ENCODE measurements around the gene EPHX1. TPM values are rescaled to one million over a fixed set of nuclear protein-coding genes. Genes with fewer than 3 reads are reported as not detected.
"Not testable (repeated sequence)": the region's sequence is repeated elsewhere in the genome, so short reads cannot be mapped to it uniquely, and the experiment has no call there.

EPHX1 gene
- total and polyA plus RNA-seq, 2 donors (not counting 1 experiment from before 2014, with no cell fraction given): 0.75 to 4.2 TPM

- TF ChIP-seq, protein P1, sequence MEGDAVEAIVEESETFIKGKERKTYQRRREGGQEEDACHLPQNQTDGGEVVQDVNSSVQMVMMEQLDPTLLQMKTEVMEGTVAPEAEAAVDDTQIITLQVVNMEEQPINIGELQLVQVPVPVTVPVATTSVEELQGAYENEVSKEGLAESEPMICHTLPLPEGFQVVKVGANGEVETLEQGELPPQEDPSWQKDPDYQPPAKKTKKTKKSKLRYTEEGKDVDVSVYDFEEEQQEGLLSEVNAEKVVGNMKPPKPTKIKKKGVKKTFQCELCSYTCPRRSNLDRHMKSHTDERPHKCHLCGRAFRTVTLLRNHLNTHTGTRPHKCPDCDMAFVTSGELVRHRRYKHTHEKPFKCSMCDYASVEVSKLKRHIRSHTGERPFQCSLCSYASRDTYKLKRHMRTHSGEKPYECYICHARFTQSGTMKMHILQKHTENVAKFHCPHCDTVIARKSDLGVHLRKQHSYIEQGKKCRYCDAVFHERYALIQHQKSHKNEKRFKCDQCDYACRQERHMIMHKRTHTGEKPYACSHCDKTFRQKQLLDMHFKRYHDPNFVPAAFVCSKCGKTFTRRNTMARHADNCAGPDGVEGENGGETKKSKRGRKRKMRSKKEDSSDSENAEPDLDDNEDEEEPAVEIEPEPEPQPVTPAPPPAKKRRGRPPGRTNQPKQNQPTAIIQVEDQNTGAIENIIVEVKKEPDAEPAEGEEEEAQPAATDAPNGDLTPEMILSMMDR (IDR thresholded peaks at IDR 0.05): no peak
- no peak for TF ChIP-seq EZH2 (IDR thresholded peaks at IDR 0.05; ENCODE audit: borderline replicate concordance, insufficient read depth, low read depth, low read length, poor library complexity, severe bottlenecking)
- Mint-ChIP-seq H3K9me3 (ENCODE audit: insufficient read depth) (no peaks in the 10 kb centered on the region), H3K4me1 (peaks cover 11% of the 10 kb centered on the region), H3K27me3 (peaks cover 11% of the 10 kb centered on the region), H3K27ac (no peak overlapping the region), H3K4me3 (no peak overlapping the region)
- Histone ChIP-seq H3K4me1 (ENCODE audit: control insufficient read depth in 2 of 2, insufficient read depth in 2 of 2, low read length in 2 of 2) (peaks cover 5 to 14% of the 10 kb centered on the region in 2 donors), H3K9me3 (ENCODE audit: control extremely low read depth in 1 of 3, control insufficient read depth in 2 of 3, insufficient read depth in 1 of 3, low read length in 2 of 3) (no peaks in the 10 kb centered on the region), H3K4me3 (ENCODE audit: control extremely low read depth in 1 of 5, extremely low read depth in 1 of 5, insufficient read depth in 1 of 5, low read depth in 2 of 5, low read length in 4 of 5) (no peak overlapping the region), H3K27ac (ENCODE audit: low read length in 2 of 2) (no peak overlapping the region), H3K9ac (ENCODE audit: low read length) (no peak overlapping the region), H2AFZ (ENCODE audit: insufficient read depth, low read depth, low read length, poor library complexity, severe bottlenecking) (no peak overlapping the region), H4K20me1 (ENCODE audit: control insufficient read depth, insufficient read depth, low read length, poor library complexity, severe bottlenecking) (no peaks in the 10 kb centered on the region), H3K79me2 (ENCODE audit: control insufficient read depth, insufficient read depth, low read length) (no peaks in the 10 kb centered on the region), H3K27me3 (replicated peaks in 1 of 4; ENCODE audit: control extremely low read depth in 1 of 4, control insufficient read depth in 3 of 4, insufficient read depth in 4 of 4, low read length in 3 of 4) (peaks cover 0 to 6% (median 3%) of the 10 kb centered on the region in 4 experiments), H3K36me3 (replicated peaks in 1 of 2; ENCODE audit: control extremely low read depth in 1 of 2, control insufficient read depth in 1 of 2, extremely low read depth in 1 of 2, insufficient read depth in 2 of 2, low read length in 1 of 2) (no peaks in the 10 kb centered on the region), H3K4me2 (replicated peaks; ENCODE audit: low read depth, low read length, poor library complexity, severe bottlenecking) (no peak overlapping the region)
- 95% methylated on average over 3 of the region's 10 CpGs for WGBS (ENCODE audit: insufficient coverage)
- intact Hi-C loops (cut with micrococcal nuclease): loop anchor here (5.0 kb wide), 1 partner anchor 36 kb away; the partner anchor contains the start of gene SRP9
- DNase-seq: no peak
- POLR2A ChIA-PET: no interaction called here
- no peak for ATAC-seq (ENCODE audit: low read depth)
- CTCF ChIA-PET: interaction anchor here (1.0 to 1.4 kb wide), 2 partner anchors 148 to 334 kb away, joined by 3 read pairs; no protein-coding TSS in a partner anchor
Observed at GRCh38 chr1:225813214-225813964, 3.5 kb downstream of the EPHX1 start.

DNA sequence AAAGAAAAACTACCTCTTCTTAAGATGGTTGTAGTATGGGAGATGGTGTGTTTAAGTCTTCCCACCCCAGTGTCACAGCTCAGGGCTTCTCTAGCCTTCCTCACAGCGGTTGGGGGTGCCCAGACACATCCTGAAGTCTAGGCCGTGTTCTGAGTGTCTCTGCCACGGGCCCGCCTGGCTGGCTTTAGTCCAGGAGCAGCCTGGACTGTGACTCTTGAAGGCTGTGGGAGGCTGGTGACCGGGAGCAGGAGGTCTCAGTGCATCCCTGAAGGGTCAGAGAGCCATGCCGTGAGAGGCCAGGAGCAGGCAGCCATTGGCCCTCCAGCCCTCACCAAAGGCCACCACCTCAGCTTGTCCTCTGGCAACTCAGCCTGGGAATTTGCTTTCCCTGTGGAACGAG is 4.5 kb downstream of the EPHX1 start:
- intact Hi-C loops (cut with micrococcal nuclease): loop anchor here (5.0 kb wide), 1 partner anchor 37 kb away; the partner anchor contains the start of gene SRP9
- ATAC-seq (ENCODE audit: low read depth): no peak
- no peak overlapping the region for H3K9ac ChIP-seq (ENCODE audit: low read length)
- Mint-ChIP-seq H3K4me1 (peaks cover 11% of the 10 kb centered on the region), H3K27ac (no peak overlapping the region), H3K4me3 (no peak overlapping the region), H3K9me3 (ENCODE audit: insufficient read depth) (no peaks in the 10 kb centered on the region), H3K27me3 (peaks cover 7% of the 10 kb centered on the region)
- peaks cover 5 to 14% of the 10 kb centered on the region in 2 donors for H3K4me1 ChIP-seq (ENCODE audit: control insufficient read depth in 2 of 2, insufficient read depth in 2 of 2, low read length in 2 of 2)
- no peak overlapping the region for H3K27ac ChIP-seq (ENCODE audit: low read length in 2 of 2)
- ChIA-PET CTCF (interaction anchor here (1.4 kb wide), 1 partner anchor 147 kb away, joined by 3 read pairs; no protein-coding TSS in a partner anchor), POLR2A (no interaction called here)
- no peaks in the 10 kb centered on the region for H3K79me2 ChIP-seq (ENCODE audit: control insufficient read depth, insufficient read depth, low read length)
- H4K20me1 ChIP-seq (ENCODE audit: control insufficient read depth, insufficient read depth, low read length, poor library complexity, severe bottlenecking): no peaks in the 10 kb centered on the region
- H3K36me3 ChIP-seq (replicated peaks in 1 of 2; ENCODE audit: control extremely low read depth in 1 of 2, control insufficient read depth in 1 of 2, extremely low read depth in 1 of 2, insufficient read depth in 2 of 2, low read length in 1 of 2): no peaks in the 10 kb centered on the region
- no peak overlapping the region for H3K4me3 ChIP-seq (ENCODE audit: control extremely low read depth in 1 of 5, extremely low read depth in 1 of 5, insufficient read depth in 1 of 5, low read depth in 2 of 5, low read length in 4 of 5)
- 97% methylated on average over 5 of the region's 7 CpGs for WGBS (ENCODE audit: insufficient coverage)
- TF ChIP-seq, protein P1 (IDR thresholded peaks at IDR 0.05): no peak
- TF ChIP-seq EZH2 (IDR thresholded peaks at IDR 0.05; ENCODE audit: borderline replicate concordance, insufficient read depth, low read depth, low read length, poor library complexity, severe bottlenecking): no peak
- peaks cover 0 to 6% (median 0%) of the 10 kb centered on the region in 4 experiments for H3K27me3 ChIP-seq (replicated peaks in 1 of 4; ENCODE audit: control extremely low read depth in 1 of 4, control insufficient read depth in 3 of 4, insufficient read depth in 4 of 4, low read length in 3 of 4)
- no peak for DNase-seq
- no peak overlapping the region for H3K4me2 ChIP-seq (replicated peaks; ENCODE audit: low read depth, low read length, poor library complexity, severe bottlenecking)
- H2AFZ ChIP-seq (ENCODE audit: insufficient read depth, low read depth, low read length, poor library complexity, severe bottlenecking): no peak overlapping the region
- no peaks in the 10 kb centered on the region for H3K9me3 ChIP-seq (ENCODE audit: control extremely low read depth in 1 of 3, control insufficient read depth in 2 of 3, insufficient read depth in 1 of 3, low read length in 2 of 3)

DNA sequence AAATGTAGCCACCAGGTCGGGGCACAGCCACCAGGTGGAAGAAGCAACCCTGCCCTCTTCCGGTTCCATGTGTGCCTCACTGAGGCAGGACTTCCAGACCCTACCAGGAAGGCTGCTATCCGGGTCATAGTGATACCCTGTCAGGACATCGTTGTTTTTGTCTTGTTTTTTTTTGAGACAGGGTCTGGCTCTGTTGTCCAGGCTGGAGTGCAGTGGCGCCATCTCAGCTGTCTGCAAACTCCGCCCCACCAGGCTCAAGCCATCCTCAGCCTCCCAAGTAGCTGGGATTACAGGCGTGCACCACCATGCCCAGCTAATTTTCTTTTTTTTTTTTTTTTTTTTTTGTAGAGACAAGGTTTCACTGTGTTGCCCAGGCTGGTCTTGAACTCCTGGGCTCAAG is 5.2 kb downstream of the EPHX1 start:
- H3K9me3 ChIP-seq (ENCODE audit: control extremely low read depth in 1 of 3, control insufficient read depth in 2 of 3, insufficient read depth in 1 of 3, low read length in 2 of 3); H3K27ac Mint-ChIP-seq; POLR2A ChIA-PET; ATAC-seq (ENCODE audit: low read depth); H3K9ac ChIP-seq (ENCODE audit: low read length); H3K79me2 ChIP-seq (ENCODE audit: control insufficient read depth, insufficient read depth, low read length); H3K4me1 Mint-ChIP-seq; H3K27me3 Mint-ChIP-seq; H3K9me3 Mint-ChIP-seq (ENCODE audit: insufficient read depth); H3K4me2 ChIP-seq (replicated peaks; ENCODE audit: low read depth, low read length, poor library complexity, severe bottlenecking); H3K27me3 ChIP-seq (replicated peaks in 1 of 4; ENCODE audit: control extremely low read depth in 1 of 4, control insufficient read depth in 3 of 4, insufficient read depth in 4 of 4, low read length in 3 of 4); H2AFZ ChIP-seq (ENCODE audit: insufficient read depth, low read depth, low read length, poor library complexity, severe bottlenecking); H3K27ac ChIP-seq (ENCODE audit: low read length in 2 of 2); H3K36me3 ChIP-seq (replicated peaks in 1 of 2; ENCODE audit: control extremely low read depth in 1 of 2, control insufficient read depth in 1 of 2, extremely low read depth in 1 of 2, insufficient read depth in 2 of 2, low read length in 1 of 2); DNase-seq; H4K20me1 ChIP-seq (ENCODE audit: control insufficient read depth, insufficient read depth, low read length, poor library complexity, severe bottlenecking); CTCF ChIA-PET; H3K4me1 ChIP-seq (ENCODE audit: control insufficient read depth in 2 of 2, insufficient read depth in 2 of 2, low read length in 2 of 2); H3K4me3 ChIP-seq (ENCODE audit: control extremely low read depth in 1 of 5, extremely low read depth in 1 of 5, insufficient read depth in 1 of 5, low read depth in 2 of 5, low read length in 4 of 5); intact Hi-C loops (cut with micrococcal nuclease); H3K4me3 Mint-ChIP-seq: not testable (repeated sequence)
- WGBS (ENCODE audit: insufficient coverage): 100% methylated on average over 2 of the region's 7 CpGs
